Measurements from ENCODE around the gene CCNH.

Gene CCNH

DNA sequence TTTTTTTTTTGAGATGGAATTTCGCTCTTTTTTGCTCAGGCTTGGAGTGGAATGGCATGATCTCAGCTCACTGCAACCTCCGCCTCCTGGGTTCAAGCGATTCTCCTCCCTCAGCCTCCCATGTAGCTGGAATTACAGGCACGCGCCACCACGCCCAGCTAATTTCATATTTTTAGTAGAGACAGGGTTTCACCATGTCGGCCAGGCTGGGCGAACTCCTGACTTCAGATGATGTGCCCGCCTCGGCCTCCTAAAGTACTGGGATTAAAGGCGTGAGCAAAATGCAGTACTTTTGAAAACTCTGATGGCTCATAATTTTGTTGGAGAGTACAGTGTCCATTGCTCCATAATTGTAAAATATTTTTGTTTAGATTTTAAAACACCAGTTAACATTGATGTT lies 52.6 kb downstream of the CCNH start:
- no peak for DNase-seq (ENCODE audit: low read depth)

DNA sequence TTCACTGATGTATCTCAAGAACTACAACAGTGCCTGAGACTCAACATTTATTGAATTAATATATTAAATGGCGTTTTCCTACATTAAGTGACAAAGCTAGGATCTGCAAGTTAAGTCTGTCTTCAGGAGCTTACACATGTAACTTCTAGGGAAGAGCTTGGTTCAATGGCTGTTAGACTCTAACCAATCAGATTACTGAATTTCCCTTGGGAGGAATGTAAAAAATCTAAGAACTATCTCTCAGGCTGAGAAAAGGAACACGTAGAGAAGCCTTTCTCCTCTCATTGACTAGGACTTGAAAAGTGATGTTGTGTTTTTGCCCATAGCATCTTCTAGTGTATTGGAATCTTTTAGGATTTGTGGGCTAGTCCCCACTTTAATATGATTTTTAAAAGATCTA lies 53.6 kb downstream of the CCNH start:
- no peak for DNase-seq (ENCODE audit: low read depth)

DNA sequence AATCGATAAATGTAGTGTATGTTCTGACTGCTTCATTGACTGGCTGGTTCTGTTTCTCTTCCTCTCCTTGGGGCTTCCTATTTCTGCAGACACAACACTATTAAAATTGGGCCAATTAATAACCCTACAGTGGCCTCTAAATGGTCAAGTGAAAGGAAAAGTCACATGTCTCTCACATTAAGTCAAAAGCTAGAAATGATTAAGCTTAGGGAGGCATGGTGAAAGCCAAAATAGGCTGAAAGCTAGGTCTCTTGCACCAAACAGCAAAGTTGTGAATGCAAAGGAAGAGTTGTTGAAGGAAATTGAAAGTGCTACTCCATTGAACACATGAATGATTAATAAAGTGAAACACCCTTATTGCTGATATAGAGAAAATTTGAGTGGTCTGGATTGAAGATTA lies 58.2 kb downstream of the CCNH start:
- no peak for DNase-seq (ENCODE audit: low read depth)

DNA sequence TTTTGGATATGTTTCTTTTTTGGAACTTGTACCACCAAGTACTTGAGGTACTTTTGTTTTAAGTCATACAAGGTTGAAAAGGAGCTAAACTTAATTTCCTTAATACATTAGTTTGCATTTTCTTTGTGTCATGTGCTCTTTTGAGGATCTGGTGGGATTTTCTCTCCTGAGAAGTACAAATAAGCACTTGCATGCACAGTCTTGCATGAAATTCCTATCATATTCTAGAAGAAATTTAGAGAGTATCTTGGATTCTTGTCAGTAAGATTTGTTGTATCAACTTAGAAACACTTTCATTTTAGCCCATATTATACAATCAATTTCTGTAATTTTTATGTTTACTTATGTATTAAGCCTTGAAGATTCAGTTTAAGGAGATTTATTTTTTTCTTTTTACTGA lies 64.9 kb downstream of the CCNH start:
- no peak for DNase-seq (ENCODE audit: low read depth)

DNA sequence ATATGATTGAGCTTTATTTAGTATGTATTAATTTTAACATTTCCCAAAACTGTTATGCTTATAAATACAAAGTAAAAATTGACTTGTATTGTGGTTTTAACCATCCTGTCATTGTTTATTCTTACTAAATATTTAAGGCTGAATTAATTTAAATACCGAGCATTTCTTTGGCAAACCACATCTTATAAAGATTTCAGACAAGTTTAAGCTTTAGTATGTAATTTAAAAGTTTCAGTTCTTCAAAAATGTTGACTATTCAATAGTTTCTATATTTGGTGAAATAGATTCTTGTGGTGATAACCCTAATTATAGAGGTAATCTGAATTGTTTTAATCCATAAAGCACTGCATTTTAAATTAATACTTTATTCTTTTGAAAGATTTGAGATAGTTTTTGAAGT lies 65.5 kb downstream of the CCNH start:
- no peak for DNase-seq (ENCODE audit: low read depth)

All from activated T-cell treated with anti-CD3 and anti-CD28 coated beads for 24 hours (primary cell).